ENCODE measurements around the gene AMZ2. TPM values are rescaled to one million over a fixed set of nuclear protein-coding genes. Genes with fewer than 3 reads are reported as not detected.

The AMZ2 gene
- total and polyA plus RNA-seq, 2 experiments from 2014 or later, result 54.2 to 71.5 TPM

GRCh38 chr17:68246271-68247028 lies 1.4 kb upstream of the AMZ2 start:
- Mint-ChIP-seq H3K9me3 (no peaks in the 10 kb centered on the region), H3K4me3 (peak overlapping the region; percentile 80), H3K36me3 (ENCODE audit: low read depth) (no peaks in the 10 kb centered on the region; the same call in 2 of the 3 replicates), H3K27ac (no peak overlapping the region), H3K4me1 (peaks cover 10% of the 10 kb centered on the region), H3K27me3 (ENCODE audit: insufficient read depth, low read depth, poor library complexity) (peaks cover 17% of the 10 kb centered on the region)
- H2AFZ ChIP-seq, result no peak overlapping the region
- no peaks in the 10 kb centered on the region for H3K27me3 ChIP-seq (ENCODE audit: insufficient read depth)
- H3K9me2 ChIP-seq (ENCODE audit: insufficient read depth), result no peaks in the 10 kb centered on the region
- H4K20me1 ChIP-seq (replicated peaks; ENCODE audit: insufficient read depth), result no peaks in the 10 kb centered on the region
- H3F3A ChIP-seq (replicated peaks; ENCODE audit: low read depth), result no peaks in the 10 kb centered on the region
- TF ChIP-seq NANOG (IDR thresholded peaks at IDR 0.05; ENCODE audit: borderline replicate concordance) (no peak), ZNF462 (CRISPR knock-in tag; IDR thresholded peaks at IDR 0.05) (no peak), REST (IDR thresholded peaks at IDR 0.05; ENCODE audit: unreplicated experiment) (no peak), ETS1 (IDR thresholded peaks at IDR 0.05) (no peak), POLR2AphosphoS5 (IDR thresholded peaks at IDR 0.05; ENCODE audit: low read depth) (no peak), EZH2 (IDR thresholded peaks at IDR 0.05; ENCODE audit: low read depth, unreplicated experiment) (no peak), CTCF (conservative IDR thresholded peaks at IDR 0.05; ENCODE audit: low read depth in 2 of 2) (no peak), EZH2phosphoT487 (IDR thresholded peaks at IDR 0.05; ENCODE audit: unreplicated experiment) (no peak), STAT1 (IDR thresholded peaks at IDR 0.05; ENCODE audit: unreplicated experiment) (no peak), ZNF331 (CRISPR knock-in tag; IDR thresholded peaks at IDR 0.05; ENCODE audit: low read depth) (no peak)
- peak overlapping the region; percentile 86; the same call in 1 of the 2 replicates for H3K4me3 ChIP-seq
- H3K27ac ChIP-seq (ENCODE audit: low read depth), result no peak overlapping the region
- DNase-seq (ENCODE audit: low spot score) (peak; percentile 28), ATAC-seq (no peak)
- no peak overlapping the region for H3K4me2 ChIP-seq
- no peaks in the 10 kb centered on the region for H3K36me3 ChIP-seq (ENCODE audit: insufficient read depth)
- H3K4me1 ChIP-seq (ENCODE audit: insufficient read depth), result no peaks in the 10 kb centered on the region
- no peaks in the 10 kb centered on the region for H3K79me2 ChIP-seq (replicated peaks; ENCODE audit: insufficient read depth)

Data from GM23338 (cell line).